ENCODE results near the gene SPATS2.
"Not testable (repeated sequence)": the region's sequence is repeated elsewhere in the genome, so short reads cannot be mapped to it uniquely, and the experiment has no call there.

SPATS2 gene

GRCh38 chr12:49524660-49525324, 157.5 kb downstream of the SPATS2 start:
- H3K27ac ChIP-seq (ENCODE audit: low read depth in 2 of 2, low read length in 2 of 2): no peak overlapping the region
- H3K9ac ChIP-seq (ENCODE audit: low read depth in 1 of 2, low read length in 2 of 2): no peak overlapping the region
- no peak overlapping the region for H3K4me3 ChIP-seq (ENCODE audit: low read length in 2 of 2)
- H3K9me3 ChIP-seq (ENCODE audit: control insufficient read depth in 2 of 2, low read length in 2 of 2): no peaks in the 10 kb centered on the region
- no peaks in the 10 kb centered on the region for H3K27me3 ChIP-seq (ENCODE audit: control insufficient read depth in 2 of 2, insufficient read depth in 2 of 2, low read length in 2 of 2)
- no peaks in the 10 kb centered on the region for H3K4me1 ChIP-seq (ENCODE audit: control insufficient read depth in 2 of 2, insufficient read depth in 2 of 2, low read length in 2 of 2)
- H3K36me3 ChIP-seq (ENCODE audit: control insufficient read depth in 2 of 2, insufficient read depth in 2 of 2, low read length in 2 of 2): peaks cover 16 to 18% of the 10 kb centered on the region in 2 donors

GRCh38 chr12:49525942-49526341, 158.7 kb downstream of the SPATS2 start:
- no peaks in the 10 kb centered on the region for H3K9me3 ChIP-seq (ENCODE audit: control insufficient read depth in 2 of 2, low read length in 2 of 2)
- H3K27ac ChIP-seq (ENCODE audit: low read depth in 2 of 2, low read length in 2 of 2): no peak overlapping the region
- H3K4me3 ChIP-seq (ENCODE audit: low read length in 2 of 2): no peak overlapping the region
- no peaks in the 10 kb centered on the region for H3K27me3 ChIP-seq (ENCODE audit: control insufficient read depth in 2 of 2, insufficient read depth in 2 of 2, low read length in 2 of 2)
- peaks cover 16 to 18% of the 10 kb centered on the region in 2 donors for H3K36me3 ChIP-seq (ENCODE audit: control insufficient read depth in 2 of 2, insufficient read depth in 2 of 2, low read length in 2 of 2)
- no peak overlapping the region for H3K9ac ChIP-seq (ENCODE audit: low read depth in 1 of 2, low read length in 2 of 2)
- no peaks in the 10 kb centered on the region for H3K4me1 ChIP-seq (ENCODE audit: control insufficient read depth in 2 of 2, insufficient read depth in 2 of 2, low read length in 2 of 2)

- no peak overlapping the region for H3K9ac ChIP-seq (ENCODE audit: low read depth in 1 of 2, low read length in 2 of 2)
- H3K36me3 ChIP-seq (ENCODE audit: control insufficient read depth in 2 of 2, insufficient read depth in 2 of 2, low read length in 2 of 2): peaks cover 16 to 18% of the 10 kb centered on the region in 2 donors
- H3K27ac ChIP-seq (ENCODE audit: low read depth in 2 of 2, low read length in 2 of 2): no peak overlapping the region
- no peaks in the 10 kb centered on the region for H3K27me3 ChIP-seq (ENCODE audit: control insufficient read depth in 2 of 2, insufficient read depth in 2 of 2, low read length in 2 of 2)
- no peak overlapping the region for H3K4me3 ChIP-seq (ENCODE audit: low read length in 2 of 2)
- H3K4me1 ChIP-seq (ENCODE audit: control insufficient read depth in 2 of 2, insufficient read depth in 2 of 2, low read length in 2 of 2): no peaks in the 10 kb centered on the region
- no peaks in the 10 kb centered on the region for H3K9me3 ChIP-seq (ENCODE audit: control insufficient read depth in 2 of 2, low read length in 2 of 2)
Observed at GRCh38 chr12:49527361-49528130, 160.3 kb downstream of the SPATS2 start.

DNA sequence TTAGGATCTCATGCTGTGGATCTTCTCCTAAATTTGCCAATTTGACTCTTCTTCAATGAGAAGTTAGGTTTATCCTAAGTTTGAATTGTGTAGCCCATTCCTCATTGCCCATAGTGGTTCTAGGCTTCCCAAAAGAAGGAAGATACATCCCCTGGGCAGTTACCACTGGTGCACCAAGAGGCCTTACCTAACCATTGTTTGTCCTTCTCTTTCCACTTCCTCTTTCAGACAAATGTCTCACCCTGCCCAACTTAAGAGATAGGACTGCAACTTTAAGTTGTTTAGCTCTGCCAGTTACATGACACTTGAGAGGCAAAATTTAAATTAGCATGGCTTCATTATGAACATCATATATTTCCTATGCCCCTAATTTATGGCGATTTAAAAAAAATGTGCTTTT, 162.2 kb downstream of the SPATS2 start:
- Histone ChIP-seq H3K4me1 (ENCODE audit: control insufficient read depth in 2 of 2, insufficient read depth in 2 of 2, low read length in 2 of 2) (no peaks in the 10 kb centered on the region), H3K27ac (ENCODE audit: low read depth in 2 of 2, low read length in 2 of 2) (no peak overlapping the region), H3K9me3 (ENCODE audit: control insufficient read depth in 2 of 2, low read length in 2 of 2) (no peaks in the 10 kb centered on the region), H3K27me3 (ENCODE audit: control insufficient read depth in 2 of 2, insufficient read depth in 2 of 2, low read length in 2 of 2) (no peaks in the 10 kb centered on the region), H3K4me3 (ENCODE audit: low read length in 2 of 2) (no peak overlapping the region), H3K9ac (ENCODE audit: low read depth in 1 of 2, low read length in 2 of 2) (no peak overlapping the region), H3K36me3 (ENCODE audit: control insufficient read depth in 2 of 2, insufficient read depth in 2 of 2, low read length in 2 of 2) (peaks cover 16 to 18% of the 10 kb centered on the region in 2 donors)

DNA sequence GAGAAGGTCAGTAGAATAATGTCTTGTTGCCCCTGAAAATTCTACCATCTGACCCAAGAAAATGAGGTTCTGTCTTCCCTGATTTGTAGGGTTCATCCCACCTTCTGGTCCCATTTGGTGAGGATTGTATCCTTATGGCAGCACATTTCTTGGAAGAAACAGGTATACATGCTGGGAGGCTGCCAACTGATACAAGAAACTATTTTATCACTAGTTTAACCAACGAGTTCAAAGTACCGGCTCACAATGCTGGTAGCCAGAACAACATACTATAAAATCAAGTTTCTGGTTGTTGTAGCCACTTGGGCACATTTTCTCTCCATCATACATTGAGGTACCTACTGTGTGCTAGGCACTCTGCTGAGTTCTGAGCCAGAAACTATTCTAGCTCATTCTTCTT, 164.5 kb downstream of the SPATS2 start:
- H3K9ac ChIP-seq (ENCODE audit: low read depth in 1 of 2, low read length in 2 of 2): no peak overlapping the region
- H3K4me3 ChIP-seq (ENCODE audit: low read length in 2 of 2): no peak overlapping the region
- H3K27me3 ChIP-seq (ENCODE audit: control insufficient read depth in 2 of 2, insufficient read depth in 2 of 2, low read length in 2 of 2): peaks cover 2 to 13% of the 10 kb centered on the region in 2 donors
- H3K36me3 ChIP-seq (ENCODE audit: control insufficient read depth in 2 of 2, insufficient read depth in 2 of 2, low read length in 2 of 2): no peaks in the 10 kb centered on the region
- no peaks in the 10 kb centered on the region for H3K4me1 ChIP-seq (ENCODE audit: control insufficient read depth in 2 of 2, insufficient read depth in 2 of 2, low read length in 2 of 2)
- no peaks in the 10 kb centered on the region for H3K9me3 ChIP-seq (ENCODE audit: control insufficient read depth in 2 of 2, low read length in 2 of 2)
- H3K27ac ChIP-seq (ENCODE audit: low read depth in 2 of 2, low read length in 2 of 2): no peak overlapping the region

DNA sequence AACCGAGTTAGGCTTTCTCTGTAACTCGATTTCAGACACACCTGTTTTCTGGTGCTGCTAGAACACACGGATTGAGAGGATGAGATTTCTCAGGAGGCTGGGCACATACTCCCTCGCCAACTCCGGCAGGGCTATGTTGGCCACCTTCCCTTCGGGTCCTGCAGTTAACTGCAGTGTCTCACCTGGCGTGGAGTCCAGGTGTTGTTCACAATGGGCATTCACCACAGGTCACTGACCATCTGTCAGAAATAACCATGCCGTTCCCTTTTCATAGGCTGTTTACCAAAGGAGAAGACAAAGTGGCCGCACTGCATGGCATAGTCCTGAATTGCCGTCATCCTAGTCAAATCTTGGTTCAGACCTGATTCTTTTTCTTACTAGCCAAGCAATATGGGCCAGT, 166.1 kb downstream of the SPATS2 start:
- Histone ChIP-seq H3K36me3 (ENCODE audit: control insufficient read depth in 2 of 2, insufficient read depth in 2 of 2, low read length in 2 of 2) (no peaks in the 10 kb centered on the region), H3K9me3 (ENCODE audit: control insufficient read depth in 2 of 2, low read length in 2 of 2) (no peaks in the 10 kb centered on the region), H3K27ac (ENCODE audit: low read depth in 2 of 2, low read length in 2 of 2) (no peak overlapping the region), H3K4me1 (ENCODE audit: control insufficient read depth in 2 of 2, insufficient read depth in 2 of 2, low read length in 2 of 2) (peaks cover 5 to 7% of the 10 kb centered on the region in 2 donors), H3K9ac (ENCODE audit: low read depth in 1 of 2, low read length in 2 of 2) (no peak overlapping the region), H3K27me3 (ENCODE audit: control insufficient read depth in 2 of 2, insufficient read depth in 2 of 2, low read length in 2 of 2) (peaks cover 11 to 17% of the 10 kb centered on the region in 2 donors), H3K4me3 (ENCODE audit: low read length in 2 of 2) (no peak overlapping the region)

DNA sequence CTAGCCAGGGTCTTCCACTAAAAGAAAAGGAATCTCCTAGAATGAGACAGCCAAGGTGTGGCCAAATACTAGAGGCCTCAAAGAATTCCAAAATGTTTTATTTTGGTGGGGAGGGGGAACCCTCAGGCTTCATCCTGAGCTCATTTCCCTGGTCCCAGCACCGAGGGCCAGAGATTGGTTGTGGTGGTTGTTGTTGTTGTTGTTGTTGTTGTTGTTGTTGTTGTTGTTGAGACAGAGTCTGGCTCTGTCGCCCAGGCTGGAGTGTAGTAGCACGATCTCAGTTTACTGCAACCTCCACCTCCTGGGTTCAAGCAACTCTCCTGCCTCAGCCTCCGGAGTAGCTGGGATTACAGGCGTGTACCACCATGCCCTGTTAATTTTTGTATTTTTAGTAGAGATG, 166.9 kb downstream of the SPATS2 start:
- not testable (repeated sequence) for H3K9me3 ChIP-seq (ENCODE audit: control insufficient read depth in 2 of 2, low read length in 2 of 2); H3K36me3 ChIP-seq (ENCODE audit: control insufficient read depth in 2 of 2, insufficient read depth in 2 of 2, low read length in 2 of 2); H3K27ac ChIP-seq (ENCODE audit: low read depth in 2 of 2, low read length in 2 of 2); H3K4me1 ChIP-seq (ENCODE audit: control insufficient read depth in 2 of 2, insufficient read depth in 2 of 2, low read length in 2 of 2); H3K4me3 ChIP-seq (ENCODE audit: low read length in 2 of 2); H3K9ac ChIP-seq (ENCODE audit: low read depth in 1 of 2, low read length in 2 of 2)
- peaks cover 11 to 17% of the 10 kb centered on the region in 2 donors for H3K27me3 ChIP-seq (ENCODE audit: control insufficient read depth in 2 of 2, insufficient read depth in 2 of 2, low read length in 2 of 2)

- Histone ChIP-seq H3K9ac (ENCODE audit: low read depth in 1 of 2, low read length in 2 of 2) (no peak overlapping the region), H3K4me3 (ENCODE audit: low read length in 2 of 2) (no peak overlapping the region), H3K27me3 (ENCODE audit: control insufficient read depth in 2 of 2, insufficient read depth in 2 of 2, low read length in 2 of 2) (peaks cover 17 to 22% of the 10 kb centered on the region in 2 donors), H3K27ac (ENCODE audit: low read depth in 2 of 2, low read length in 2 of 2) (no peak overlapping the region), H3K4me1 (ENCODE audit: control insufficient read depth in 2 of 2, insufficient read depth in 2 of 2, low read length in 2 of 2) (peaks cover 5 to 10% of the 10 kb centered on the region in 2 donors), H3K9me3 (ENCODE audit: control insufficient read depth in 2 of 2, low read length in 2 of 2) (no peaks in the 10 kb centered on the region), H3K36me3 (ENCODE audit: control insufficient read depth in 2 of 2, insufficient read depth in 2 of 2, low read length in 2 of 2) (no peaks in the 10 kb centered on the region)
Observed at GRCh38 chr12:49534731-49535278, 167.5 kb downstream of the SPATS2 start.

DNA sequence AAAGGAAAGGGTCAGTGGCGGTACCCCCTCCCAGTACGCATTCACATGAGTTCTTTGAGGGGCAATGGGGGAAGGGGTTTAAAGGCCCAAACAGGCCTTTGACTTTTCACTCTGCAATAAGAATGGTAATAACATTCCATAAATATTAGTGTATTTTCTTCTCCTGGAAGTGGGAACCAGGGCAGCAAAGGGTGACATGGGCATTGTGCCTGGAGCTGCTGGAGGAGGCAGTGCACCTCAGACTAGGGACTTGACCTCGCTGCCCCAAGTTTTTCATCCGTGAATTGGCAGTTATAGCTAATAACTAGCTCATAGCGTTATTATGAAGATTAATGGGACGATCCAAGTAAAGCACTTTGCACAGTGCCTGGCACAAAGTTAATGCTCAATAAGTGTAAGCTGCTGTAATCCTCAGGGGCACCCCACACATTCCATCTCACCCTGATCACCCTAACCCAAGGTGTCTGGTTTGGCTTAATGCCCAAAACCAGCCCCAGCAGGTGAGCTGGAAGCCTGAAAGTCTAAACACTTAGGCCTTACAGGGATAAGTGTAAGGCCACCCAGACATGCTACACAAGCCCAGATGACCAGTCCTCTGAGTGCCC, 168.8 kb downstream of the SPATS2 start:
- H3K36me3 ChIP-seq (ENCODE audit: control insufficient read depth in 2 of 2, insufficient read depth in 2 of 2, low read length in 2 of 2): no peaks in the 10 kb centered on the region
- H3K9me3 ChIP-seq (ENCODE audit: control insufficient read depth in 2 of 2, low read length in 2 of 2): no peaks in the 10 kb centered on the region
- H3K27ac ChIP-seq (ENCODE audit: low read depth in 2 of 2, low read length in 2 of 2): no peak overlapping the region
- no peak overlapping the region for H3K9ac ChIP-seq (ENCODE audit: low read depth in 1 of 2, low read length in 2 of 2)
- H3K4me3 ChIP-seq (ENCODE audit: low read length in 2 of 2): no peak overlapping the region
- H3K27me3 ChIP-seq (ENCODE audit: control insufficient read depth in 2 of 2, insufficient read depth in 2 of 2, low read length in 2 of 2): peaks cover 26 to 33% of the 10 kb centered on the region in 2 donors
- H3K4me1 ChIP-seq (ENCODE audit: control insufficient read depth in 2 of 2, insufficient read depth in 2 of 2, low read length in 2 of 2): peaks cover 5 to 10% of the 10 kb centered on the region in 2 donors

DNA sequence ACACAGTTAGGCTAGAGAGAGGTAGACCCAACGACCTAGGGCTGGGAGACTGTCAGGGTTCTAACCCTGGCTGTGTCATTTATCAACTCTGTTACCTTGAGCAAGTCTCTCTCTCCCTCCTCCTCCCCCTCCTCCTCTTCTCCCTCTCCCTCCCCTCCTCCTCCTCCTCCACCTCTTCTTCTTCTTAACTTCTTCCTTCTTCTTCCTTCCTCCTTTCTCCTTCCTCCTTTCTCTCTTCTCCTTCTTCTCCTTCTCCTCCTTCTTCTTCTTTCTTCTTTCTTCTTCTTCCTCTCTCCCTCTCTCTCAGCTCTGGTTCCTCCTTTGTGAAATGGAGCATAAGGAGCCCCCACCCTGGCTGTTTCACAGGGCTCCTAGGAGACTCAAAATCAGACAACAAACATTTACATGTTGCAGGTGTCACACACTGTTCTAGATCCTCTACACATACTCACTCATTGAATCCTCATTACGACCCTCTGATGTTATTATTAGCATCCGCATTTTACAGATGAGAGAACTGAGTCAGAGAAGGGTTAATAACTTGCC, 169.3 kb downstream of the SPATS2 start:
- no peak overlapping the region for H3K27ac ChIP-seq (ENCODE audit: low read depth in 2 of 2, low read length in 2 of 2)
- peaks cover 26 to 34% of the 10 kb centered on the region in 2 donors for H3K27me3 ChIP-seq (ENCODE audit: control insufficient read depth in 2 of 2, insufficient read depth in 2 of 2, low read length in 2 of 2)
- H3K9me3 ChIP-seq (ENCODE audit: control insufficient read depth in 2 of 2, low read length in 2 of 2): no peaks in the 10 kb centered on the region
- peaks cover 5 to 10% of the 10 kb centered on the region in 2 donors for H3K4me1 ChIP-seq (ENCODE audit: control insufficient read depth in 2 of 2, insufficient read depth in 2 of 2, low read length in 2 of 2)
- no peaks in the 10 kb centered on the region for H3K36me3 ChIP-seq (ENCODE audit: control insufficient read depth in 2 of 2, insufficient read depth in 2 of 2, low read length in 2 of 2)
- no peak overlapping the region for H3K9ac ChIP-seq (ENCODE audit: low read depth in 1 of 2, low read length in 2 of 2)
- no peak overlapping the region for H3K4me3 ChIP-seq (ENCODE audit: low read length in 2 of 2)

Data from mucosa of rectum (tissue), 2 donors.